ENCODE results near the gene LHFPL6. TPM values are rescaled to one million over a fixed set of nuclear protein-coding genes. Genes with fewer than 3 reads are reported as not detected.

LHFPL6 gene
- polyA plus RNA-seq, 2 of the 4 experiments (the other 2 are of a cell fraction) = 1.7 to 5.4 TPM

GRCh38 chr13:39575641-39576238 lies 27.3 kb downstream of the LHFPL6 start:
- DNase-seq (ENCODE audit: low read depth in 1 of 2, low spot score in 1 of 2) (no peak), FAIRE-seq (no peak), ATAC-seq (no peak)
- no peaks in the 10 kb centered on the region for H3K4me1 ChIP-seq
- no peaks in the 10 kb centered on the region for H3K9me3 ChIP-seq
- POLR2A ChIA-PET = no interaction called here
- no peak overlapping the region for H3K4me3 ChIP-seq
- no peak overlapping the region for H3K4me2 ChIP-seq
- CTCF ChIA-PET = no interaction called here
- 76% methylated on average over 11 of the region's 11 CpGs for WGBS (ENCODE audit: missing lambda C conversion rate)
- TF ChIP-seq MAZ (IDR thresholded peaks at IDR 0.05; ENCODE audit: borderline replicate concordance, low read depth, low read length) = no peak
- TF ChIP-seq KDM5A (IDR thresholded peaks at IDR 0.05) = no peak
- TF ChIP-seq FOSB (CRISPR knock-in tag; IDR thresholded peaks at IDR 0.05) = no peak
- no peak for TF ChIP-seq KDM1A (IDR thresholded peaks at IDR 0.05; ENCODE audit: low read depth)
- TF ChIP-seq RFX5 (IDR thresholded peaks at IDR 0.05) = no peak
- no peak for TF ChIP-seq MYC (IDR thresholded peaks at IDR 0.05; ENCODE audit: borderline replicate concordance, low read length)
- TF ChIP-seq ZFP36 (IDR thresholded peaks at IDR 0.05; ENCODE audit: borderline replicate concordance, partially characterized antibody) = no peak
- no peak for TF ChIP-seq HOXA7 (CRISPR knock-in tag; IDR thresholded peaks at IDR 0.05)
- no peak for TF ChIP-seq EHF (CRISPR knock-in tag; IDR thresholded peaks at IDR 0.05)
- no peak for TF ChIP-seq RAD21 (conservative IDR thresholded peaks at IDR 0.05 in 1 of 2, IDR thresholded peaks at IDR 0.05 in 1 of 2)
- TF ChIP-seq GATA3 (IDR thresholded peaks at IDR 0.05; ENCODE audit: borderline replicate concordance) = no peak
- no peak for TF ChIP-seq ESRRA (IDR thresholded peaks at IDR 0.05; ENCODE audit: borderline replicate concordance, low read length)
- TF ChIP-seq NPAS2 (CRISPR knock-in tag; IDR thresholded peaks at IDR 0.05; ENCODE audit: borderline replicate concordance) = no peak
- no peak for TF ChIP-seq ZNF302 (CRISPR knock-in tag; IDR thresholded peaks at IDR 0.05)
- TF ChIP-seq BHLHE40 (IDR thresholded peaks at IDR 0.05; ENCODE audit: low read depth, low read length) = no peak
- TF ChIP-seq HOXB13 (CRISPR knock-in tag; IDR thresholded peaks at IDR 0.05; ENCODE audit: low read depth) = no peak
- no peak for TF ChIP-seq PHF8 (IDR thresholded peaks at IDR 0.05; ENCODE audit: borderline replicate concordance, low read depth)
- no peak for TF ChIP-seq PBX3 (IDR thresholded peaks at IDR 0.05)
- TF ChIP-seq CHD2 (IDR thresholded peaks at IDR 0.05; ENCODE audit: low read length, partially characterized antibody) = no peak
- no peak overlapping the region for H3K27ac ChIP-seq

- H3K4me2 ChIP-seq = no peak overlapping the region
- H3K4me1 ChIP-seq = peaks cover under 1% of the 10 kb centered on the region; the same call in 2 of the 3 replicates
- POLR2A ChIA-PET = no interaction called here
- WGBS (ENCODE audit: missing lambda C conversion rate) = 88% methylated on average over 6 of the region's 15 CpGs
- ATAC-seq (no peak), FAIRE-seq (no peak), DNase-seq (ENCODE audit: low read depth in 1 of 2, low spot score in 1 of 2) (no peak)
- H3K27ac ChIP-seq = no peak overlapping the region
- H3K4me3 ChIP-seq = no peak overlapping the region
- CTCF ChIA-PET = interaction anchor here (1.2 kb wide), 1 partner anchor 157 kb away, joined by 3 read pairs; no protein-coding TSS in a partner anchor
- no peaks in the 10 kb centered on the region for H3K9me3 ChIP-seq
- TF ChIP-seq RNF2 (IDR thresholded peaks at IDR 0.05; ENCODE audit: borderline replicate concordance, low read depth) (no peak), GATA3 (IDR thresholded peaks at IDR 0.05; ENCODE audit: borderline replicate concordance) (no peak), CHD2 (IDR thresholded peaks at IDR 0.05; ENCODE audit: low read length, partially characterized antibody) (no peak), HDAC2 (IDR thresholded peaks at IDR 0.05) (no peak), SMC3 (IDR thresholded peaks at IDR 0.05) (no peak), CBX8 (IDR thresholded peaks at IDR 0.05) (no peak), CTCF (IDR thresholded peaks at IDR 0.05) (no peak), KDM5A (IDR thresholded peaks at IDR 0.05) (no peak), ZFP36 (IDR thresholded peaks at IDR 0.05; ENCODE audit: borderline replicate concordance, partially characterized antibody) (no peak), TP53 (CRISPR knock-in tag; IDR thresholded peaks at IDR 0.05) (no peak), FOSB (CRISPR knock-in tag; IDR thresholded peaks at IDR 0.05) (no peak)
These were observed 31.4 kb downstream of the LHFPL6 start for GRCh38 chr13:39571502-39572092.
